SK-N-MC (cell line): ENCODE results near the gene ARHGAP26.

ENCODE experiments used
- DNase-seq: peaks from one replicate; pipeline ENCODE4 v3.0.0-alpha.2; 2011; ENCODE audit warnings: low read depth, low spot score
- H3K27ac ChIP-seq: fragments of 200-600 bp; sonication (generic); 2 replicates; pipeline ENCODE4 v1.5.1; 2016; ENCODE audit warnings: mixed run types
- H3K36me3 ChIP-seq: fragments of 200-600 bp; sonication (generic); 2 replicates; pipeline ENCODE4 v1.6.1; 2017; ENCODE audit warnings: antibody characterized with exemption, low read length, mixed read lengths; ENCODE audit not compliant: insufficient read depth
- H3K4me3 ChIP-seq: fragments of 200-600 bp; sonication (generic); 2 replicates; pipeline ENCODE4 v1.5.1; 2016
- H3K9ac ChIP-seq: fragments of 200-600 bp; sonication (generic); 2 replicates; pipeline ENCODE4 v1.8.0; 2017; ENCODE audit warnings: mixed run types, mixed read lengths; ENCODE audit not compliant: insufficient read length
- H3K9me3 ChIP-seq: fragments of 200-600 bp; sonication (generic); 2 replicates; pipeline ENCODE4 v1.6.1; 2017; ENCODE audit warnings: low read depth, mild to moderate bottlenecking, antibody characterized with exemption, low read length, moderate library complexity, mixed read lengths
- EZH2 ChIP-seq: fragments of 200-600 bp; sonication (generic); IDR thresholded peaks from one replicate; pipeline ENCODE4 v1.6.1; 2017; ENCODE audit warnings: antibody characterized with exemption
- FOXP2 ChIP-seq: optimal IDR thresholded peaks from 2 replicates; pipeline ENCODE3; 2011; ENCODE audit warnings: mild to moderate bottlenecking, moderate library complexity; ENCODE audit not compliant: insufficient read depth; ENCODE audit errors: extremely low read length, control extremely low read depth
- POLR2AphosphoS5 ChIP-seq: IDR thresholded peaks from 2 replicates; pipeline ENCODE4 v1.6.1; 2012; ENCODE audit warnings: mild to moderate bottlenecking, low read depth, low read length, borderline replicate concordance

ARHGAP26 gene

DNA sequence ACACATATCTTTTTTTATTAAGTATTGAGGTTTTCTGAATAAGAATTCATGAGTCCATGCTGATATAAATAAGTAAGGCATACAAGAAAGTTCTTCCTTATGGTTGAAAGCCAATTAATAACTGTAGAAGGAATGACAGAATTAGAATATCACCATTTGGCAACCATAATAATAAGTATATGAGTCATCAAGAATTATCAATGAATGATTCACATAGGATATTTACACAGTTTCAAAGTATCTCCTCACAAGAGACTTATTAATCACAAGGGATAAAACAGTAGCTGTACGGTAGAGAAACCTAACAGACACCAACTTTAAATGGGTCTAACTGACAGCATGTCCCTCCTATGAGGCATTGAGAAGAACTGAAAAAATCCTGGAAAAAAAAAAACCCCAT, 471.7 kb downstream of the ARHGAP26 start:
- no peaks in the 10 kb centered on the region for H3K36me3 ChIP-seq
- no peak overlapping the region for H3K27ac ChIP-seq
- TF ChIP-seq EZH2 (no peak), FOXP2 (no peak), POLR2AphosphoS5 (no peak)
- DNase-seq, result no peak
- no peak overlapping the region for H3K9ac ChIP-seq
- H3K4me3 ChIP-seq, result no peak overlapping the region
- no peaks in the 10 kb centered on the region for H3K9me3 ChIP-seq

DNA sequence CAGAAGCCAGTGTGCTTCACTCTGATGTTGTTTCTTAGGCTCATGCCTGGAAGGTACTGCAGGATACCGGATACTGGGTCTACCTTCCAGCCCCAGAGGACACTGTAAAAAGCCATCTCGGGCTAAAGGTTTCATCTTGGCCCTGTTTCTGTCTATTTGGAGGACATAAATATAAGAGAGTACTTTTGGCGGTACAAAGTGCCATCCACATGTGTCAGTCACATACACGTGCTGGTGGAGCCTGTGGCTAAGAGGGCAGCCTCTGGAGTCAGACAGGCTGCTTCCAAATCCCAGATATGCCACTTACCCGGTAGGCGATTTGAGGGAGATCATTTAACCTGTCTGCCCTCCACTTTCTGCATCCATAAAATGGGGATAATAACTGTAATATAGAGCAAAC, 472.9 kb downstream of the ARHGAP26 start:
- H3K9ac ChIP-seq, result no peak overlapping the region

GRCh38 chr5:143244000-143244736, 474.0 kb downstream of the ARHGAP26 start:
- Histone ChIP-seq H3K9ac (no peak overlapping the region), H3K27ac (no peak overlapping the region)

More for the DNA sequence above, 472.9 kb downstream of the ARHGAP26 start:
- Histone ChIP-seq H3K9me3 (no peaks in the 10 kb centered on the region), H3K36me3 (no peaks in the 10 kb centered on the region), H3K4me3 (no peak overlapping the region), H3K27ac (no peak overlapping the region)
- TF ChIP-seq POLR2AphosphoS5 (no peak), EZH2 (no peak), FOXP2 (no peak)
- DNase-seq, result no peak

GRCh38 chr5:143244990-143245389, 474.8 kb downstream of the ARHGAP26 start:
- TF ChIP-seq POLR2AphosphoS5 (no peak), EZH2 (no peak), FOXP2 (no peak)
- H3K9ac ChIP-seq, result no peak overlapping the region
- H3K27ac ChIP-seq, result no peak overlapping the region
- no peak overlapping the region for H3K4me3 ChIP-seq
- no peak for DNase-seq
- H3K9me3 ChIP-seq, result no peaks in the 10 kb centered on the region
- H3K36me3 ChIP-seq, result no peaks in the 10 kb centered on the region

More at GRCh38 chr5:143244000-143244736, 474.0 kb downstream of the ARHGAP26 start:
- Histone ChIP-seq H3K36me3 (no peaks in the 10 kb centered on the region), H3K4me3 (no peak overlapping the region), H3K9me3 (no peaks in the 10 kb centered on the region)
- no peak for DNase-seq
- TF ChIP-seq FOXP2 (no peak), POLR2AphosphoS5 (no peak), EZH2 (no peak)

GRCh38 chr5:143245929-143246561, 475.9 kb downstream of the ARHGAP26 start:
- Histone ChIP-seq H3K9ac (no peak overlapping the region), H3K9me3 (no peaks in the 10 kb centered on the region), H3K4me3 (no peak overlapping the region), H3K27ac (no peak overlapping the region), H3K36me3 (no peaks in the 10 kb centered on the region)
- DNase-seq, result no peak
- TF ChIP-seq EZH2 (no peak), POLR2AphosphoS5 (no peak), FOXP2 (no peak)

- Histone ChIP-seq H3K9ac (no peak overlapping the region), H3K27ac (no peak overlapping the region), H3K36me3 (no peaks in the 10 kb centered on the region), H3K4me3 (no peak overlapping the region), H3K9me3 (no peaks in the 10 kb centered on the region)
- TF ChIP-seq FOXP2, result no peak
- no peak for TF ChIP-seq EZH2
- no peak for TF ChIP-seq POLR2AphosphoS5
- DNase-seq, result no peak
Observed at GRCh38 chr5:143247134-143247815, 477.1 kb downstream of the ARHGAP26 start.

- no peaks in the 10 kb centered on the region for H3K36me3 ChIP-seq
- H3K4me3 ChIP-seq, result no peak overlapping the region
- TF ChIP-seq EZH2 (no peak), POLR2AphosphoS5 (no peak), FOXP2 (no peak)
- DNase-seq, result no peak
- H3K9me3 ChIP-seq, result no peaks in the 10 kb centered on the region
- no peak overlapping the region for H3K27ac ChIP-seq
- H3K9ac ChIP-seq, result no peak overlapping the region
Observed at GRCh38 chr5:143248391-143248790, 478.2 kb downstream of the ARHGAP26 start.

GRCh38 chr5:143248822-143249579, 478.8 kb downstream of the ARHGAP26 start:
- DNase-seq, result no peak
- Histone ChIP-seq H3K9me3 (no peaks in the 10 kb centered on the region), H3K36me3 (no peaks in the 10 kb centered on the region), H3K9ac (no peak overlapping the region), H3K27ac (no peak overlapping the region), H3K4me3 (no peak overlapping the region)
- TF ChIP-seq EZH2, result no peak
- TF ChIP-seq FOXP2, result no peak
- TF ChIP-seq POLR2AphosphoS5, result no peak
